ENCODE measurements around the gene PHAF1.
"Not testable (repeated sequence)": the region's sequence is repeated elsewhere in the genome, so short reads cannot be mapped to it uniquely, and the experiment has no call there.

Gene PHAF1

DNA sequence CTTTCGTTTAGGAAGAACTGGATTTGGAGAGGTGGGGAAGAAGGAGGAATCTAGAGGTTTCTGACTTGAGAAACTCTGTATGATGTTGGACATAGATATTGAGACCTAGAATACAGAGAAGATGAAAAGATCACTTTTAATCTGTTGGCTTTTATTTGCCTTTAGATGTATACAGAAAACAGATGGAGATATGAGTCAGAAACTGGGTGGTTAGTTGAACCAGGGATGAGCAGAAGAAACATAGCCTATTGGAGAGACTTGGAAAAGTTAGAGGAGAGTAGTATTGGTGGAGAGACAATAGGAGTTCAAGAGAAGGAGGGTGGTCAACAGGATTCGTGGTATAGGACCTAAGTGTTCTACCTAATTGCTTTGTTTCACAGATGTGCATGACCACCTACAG, 5.1 kb downstream of the PHAF1 start:
- TF ChIP-seq POLR2A (IDR thresholded peaks at IDR 0.05; ENCODE audit: low read length) (no peak), GATA1 (IDR thresholded peaks at IDR 0.05; ENCODE audit: low read depth, low read length) (no peak)
- no peak for DNase-seq

DNA sequence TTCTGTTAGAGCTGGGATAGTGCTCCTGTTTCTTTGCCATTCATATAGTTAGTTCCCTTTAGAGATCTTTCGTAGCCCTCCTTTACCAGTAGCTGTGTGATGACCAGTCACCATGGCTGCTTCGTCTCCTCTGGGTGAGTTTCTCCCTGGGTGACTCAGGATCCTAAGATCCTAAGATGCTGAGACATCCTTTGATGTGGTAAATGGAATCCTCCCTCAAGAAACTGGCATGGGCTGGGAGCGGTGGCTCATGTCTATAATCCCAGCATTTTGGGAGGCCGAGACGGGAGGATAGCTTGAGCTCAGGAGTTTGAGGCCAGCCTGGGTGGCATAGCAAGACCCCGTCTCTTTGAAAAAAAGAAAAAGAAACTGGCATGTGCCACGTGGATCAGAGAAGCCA, 5.9 kb downstream of the PHAF1 start:
- TF ChIP-seq POLR2A (IDR thresholded peaks at IDR 0.05; ENCODE audit: low read length) (no peak), GATA1 (IDR thresholded peaks at IDR 0.05; ENCODE audit: low read depth, low read length) (no peak)
- no peak for DNase-seq

DNA sequence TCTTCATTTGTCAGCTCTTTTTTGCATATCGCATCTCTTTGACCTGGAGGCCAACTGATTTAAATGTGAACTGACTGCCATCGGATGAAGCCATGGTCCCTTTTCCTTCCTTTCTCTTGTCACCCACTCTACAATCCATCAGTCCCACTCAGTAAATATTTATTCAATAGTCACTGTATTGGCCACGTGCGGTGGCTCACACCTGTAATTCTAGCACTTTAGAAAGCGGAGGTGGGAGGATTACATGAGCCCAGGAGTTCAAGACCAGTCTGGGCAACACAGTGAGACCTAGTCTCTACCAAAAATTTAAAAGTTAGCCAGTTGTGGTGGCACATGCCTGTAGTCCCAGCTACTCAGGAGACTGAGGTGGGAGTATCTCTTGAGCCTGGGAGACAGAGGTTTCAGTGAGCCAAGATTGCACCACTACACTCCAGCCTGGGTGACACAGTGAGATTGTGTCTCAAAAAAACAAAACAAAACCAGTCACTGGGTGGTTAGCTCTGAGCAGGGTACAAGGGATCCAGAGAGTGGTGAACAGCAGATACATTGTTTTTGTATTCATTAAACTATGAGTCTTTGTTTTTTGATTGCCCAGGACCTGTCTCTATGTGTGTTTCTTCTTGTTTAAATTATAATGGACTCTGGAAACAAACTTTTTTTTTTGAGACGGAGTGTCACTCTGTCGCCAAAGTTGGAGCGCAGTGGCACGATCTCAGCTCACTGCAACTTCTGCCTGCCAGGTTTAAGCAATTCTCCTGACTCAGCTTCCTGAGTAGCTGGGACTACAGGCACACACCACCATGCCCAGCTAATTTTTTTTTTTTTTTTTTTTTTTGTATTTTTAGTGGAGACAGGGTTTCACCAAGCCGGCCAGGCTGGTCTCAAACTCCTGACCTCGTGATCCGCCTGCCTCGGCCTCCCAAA, 6.9 kb downstream of the PHAF1 start:
- no peak for DNase-seq
- TF ChIP-seq POLR2A (IDR thresholded peaks at IDR 0.05; ENCODE audit: low read length): no peak
- TF ChIP-seq GATA1 (IDR thresholded peaks at IDR 0.05; ENCODE audit: low read depth, low read length): no peak

DNA sequence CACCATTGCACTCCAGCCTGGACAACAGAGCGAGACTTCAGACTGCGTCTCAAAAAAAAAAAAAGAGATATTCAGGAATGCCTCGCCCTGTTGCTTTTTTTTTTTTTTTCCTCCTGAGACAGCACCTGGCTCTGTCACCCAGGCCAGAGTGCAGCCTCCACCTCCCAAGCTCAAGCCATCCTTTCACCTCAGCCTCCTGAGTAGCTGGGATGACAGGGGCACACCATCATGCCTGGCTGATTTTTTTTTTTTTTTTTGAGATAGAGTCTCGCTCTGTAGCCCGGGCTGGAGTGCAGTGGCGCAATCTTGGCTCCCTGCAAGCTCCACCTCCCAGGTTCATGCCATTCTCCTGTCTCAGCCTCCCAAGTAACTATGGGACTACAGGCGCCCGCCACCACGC, 8.0 kb downstream of the PHAF1 start:
- TF ChIP-seq GATA1 (IDR thresholded peaks at IDR 0.05; ENCODE audit: low read depth, low read length): no peak
- no peak for TF ChIP-seq POLR2A (IDR thresholded peaks at IDR 0.05; ENCODE audit: low read length)
- no peak for DNase-seq

DNA sequence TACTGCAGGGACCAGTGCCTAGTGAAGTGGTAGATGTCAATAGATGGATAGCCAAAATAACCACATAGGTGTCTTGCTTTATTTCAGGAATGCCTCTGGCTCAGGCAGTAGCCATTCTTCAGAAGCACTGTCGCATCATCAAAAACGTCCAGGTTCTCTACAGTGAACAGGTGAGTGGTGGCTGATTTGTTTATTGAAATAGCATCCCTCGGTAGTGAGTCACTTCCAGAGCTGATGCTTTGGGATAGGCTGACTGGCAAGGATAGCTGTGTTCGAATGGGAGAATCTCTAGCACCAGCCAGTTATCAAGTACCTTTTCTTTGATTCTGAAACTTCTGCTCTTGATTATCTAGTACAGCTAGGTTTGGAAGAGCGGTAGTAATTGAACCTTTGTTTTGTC, 10.3 kb downstream of the PHAF1 start:
- no peak for TF ChIP-seq GATA1 (IDR thresholded peaks at IDR 0.05; ENCODE audit: low read depth, low read length)

DNA sequence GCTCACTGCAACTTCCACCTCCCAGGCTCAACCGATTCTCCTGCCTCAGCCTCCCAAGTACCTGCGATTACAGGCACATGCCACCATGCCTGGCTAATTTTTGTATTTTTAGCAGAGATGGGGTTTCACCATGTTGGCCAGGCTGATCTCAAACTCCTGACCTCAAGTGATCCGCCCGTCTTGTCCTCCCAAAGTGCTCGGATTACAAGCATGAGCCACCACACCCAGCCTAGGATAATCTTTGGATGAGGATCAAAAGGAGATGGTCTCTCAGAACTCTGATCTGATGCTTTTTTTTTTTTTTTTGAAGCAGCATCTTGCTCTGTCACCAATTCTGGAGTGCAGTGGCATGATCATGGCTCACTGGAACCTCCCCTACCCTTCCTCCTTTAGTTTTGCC, 13.1 kb downstream of the PHAF1 start:
- DNase-seq: not testable (repeated sequence)

More for the DNA sequence above, 10.3 kb downstream of the PHAF1 start:
- DNase-seq: no peak

DNA sequence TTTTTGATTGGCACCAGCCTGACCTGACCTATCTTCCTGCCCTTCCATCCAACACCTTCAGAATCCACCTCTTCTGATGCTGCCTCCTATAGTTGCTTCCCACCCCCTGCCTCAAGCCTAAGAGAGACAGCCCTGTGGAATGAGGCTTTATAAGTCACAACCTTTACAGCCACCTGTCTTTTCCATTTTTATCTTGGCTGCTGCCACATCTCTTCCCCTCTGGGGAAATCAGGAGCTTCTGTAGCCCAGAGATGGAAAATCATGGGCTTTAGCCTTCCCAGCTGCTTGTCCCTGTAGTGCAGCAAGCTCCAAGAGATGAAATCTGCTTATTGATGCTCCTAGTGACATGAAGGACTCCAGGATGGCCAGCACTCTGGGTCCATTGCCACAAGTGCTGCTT, 18.7 kb downstream of the PHAF1 start:
- no peak for DNase-seq
- no peak for TF ChIP-seq POLR2A (IDR thresholded peaks at IDR 0.05; ENCODE audit: low read length)
- no peak for TF ChIP-seq GATA1 (IDR thresholded peaks at IDR 0.05; ENCODE audit: low read depth, low read length)

DNA sequence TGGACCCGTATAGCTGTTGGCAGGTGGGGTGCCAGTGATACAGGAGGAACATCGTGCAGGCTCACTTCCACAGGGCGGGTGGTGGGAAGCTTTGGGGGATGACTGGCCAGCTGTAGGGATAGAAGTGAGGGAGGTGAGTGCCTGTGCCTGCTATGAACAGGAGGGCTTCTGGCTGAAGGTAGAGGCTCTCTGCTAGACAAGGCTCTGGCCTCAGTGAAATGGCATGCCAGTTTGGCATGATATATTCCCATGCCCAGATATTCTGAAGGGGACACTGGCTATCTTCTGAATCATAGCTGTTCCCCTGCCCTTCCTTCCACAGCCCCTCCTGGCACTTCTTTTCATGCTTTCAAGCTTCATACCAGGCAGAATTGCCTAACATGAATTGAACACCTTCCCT, 19.1 kb downstream of the PHAF1 start:
- DNase-seq: no peak
- TF ChIP-seq GATA1 (IDR thresholded peaks at IDR 0.05; ENCODE audit: low read depth, low read length) (no peak), POLR2A (IDR thresholded peaks at IDR 0.05; ENCODE audit: low read length) (no peak)

DNA sequence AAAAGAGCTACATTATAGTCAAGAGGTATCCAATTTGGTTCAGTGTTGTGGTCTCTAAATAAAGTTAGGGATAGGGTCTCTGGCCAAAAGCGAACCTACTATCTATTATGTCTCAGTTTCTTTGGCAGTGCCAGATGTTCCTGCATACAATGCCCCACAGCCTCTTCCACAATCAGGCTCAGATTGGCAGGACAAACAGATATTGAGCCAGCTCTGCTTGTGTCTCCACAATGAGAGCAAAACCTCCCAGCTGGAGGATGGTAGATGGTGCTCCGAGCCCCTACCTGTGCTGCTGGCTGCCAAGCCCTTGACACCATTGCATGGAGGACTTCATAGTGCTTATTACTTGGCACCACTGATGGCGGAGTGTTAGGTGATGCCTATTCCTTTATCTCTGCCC, 19.7 kb downstream of the PHAF1 start:
- no peak for DNase-seq
- TF ChIP-seq GATA1 (IDR thresholded peaks at IDR 0.05; ENCODE audit: low read depth, low read length) (no peak), POLR2A (IDR thresholded peaks at IDR 0.05; ENCODE audit: low read length) (no peak)

DNA sequence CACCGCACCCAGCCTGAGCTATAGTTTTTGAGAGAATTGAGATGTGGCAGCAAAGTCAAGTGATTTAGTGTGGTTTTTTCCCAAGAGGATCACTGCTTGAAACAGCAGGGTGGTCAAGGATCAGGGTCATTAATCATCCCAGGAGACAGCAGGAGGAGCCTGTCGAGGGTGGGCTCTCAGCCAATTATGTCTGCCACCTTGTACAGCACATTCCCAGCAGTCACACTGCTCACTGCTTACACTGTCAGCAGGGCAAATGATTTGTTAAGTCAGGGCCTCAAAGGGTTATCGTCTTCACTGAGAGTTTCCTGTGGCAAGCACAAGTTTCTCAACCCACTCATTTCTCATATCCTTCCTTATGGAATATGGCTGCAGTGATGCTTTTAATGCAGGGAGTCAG, 27.9 kb downstream of the PHAF1 start:
- DNase-seq: no peak
- no peak for TF ChIP-seq POLR2A (IDR thresholded peaks at IDR 0.05; ENCODE audit: low read length)
- TF ChIP-seq GATA1 (IDR thresholded peaks at IDR 0.05; ENCODE audit: low read depth, low read length): no peak

DNA sequence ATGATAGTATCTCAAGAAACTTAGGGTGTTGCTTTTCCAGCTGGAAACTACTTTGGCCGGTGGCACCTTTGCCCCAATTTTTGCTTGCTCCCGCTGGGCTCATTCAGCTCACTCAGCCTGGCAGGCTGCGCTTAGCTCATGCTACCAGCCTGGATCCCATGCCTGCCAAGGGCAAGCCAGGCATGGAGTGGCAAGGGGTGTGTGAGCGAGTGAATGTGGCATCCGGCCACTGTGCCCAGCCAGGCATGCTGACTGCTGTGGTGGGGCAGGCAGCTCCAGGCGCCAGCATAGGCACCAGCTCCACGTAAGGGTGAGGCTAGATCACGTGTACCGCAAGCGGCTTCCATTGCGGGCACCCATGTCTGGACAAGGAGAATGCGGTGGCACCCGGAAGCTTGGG, 31.6 kb downstream of the PHAF1 start:
- TF ChIP-seq POLR2A (IDR thresholded peaks at IDR 0.05; ENCODE audit: low read length) (no peak), GATA1 (IDR thresholded peaks at IDR 0.05; ENCODE audit: low read depth, low read length) (no peak)
- no peak for DNase-seq

DNA sequence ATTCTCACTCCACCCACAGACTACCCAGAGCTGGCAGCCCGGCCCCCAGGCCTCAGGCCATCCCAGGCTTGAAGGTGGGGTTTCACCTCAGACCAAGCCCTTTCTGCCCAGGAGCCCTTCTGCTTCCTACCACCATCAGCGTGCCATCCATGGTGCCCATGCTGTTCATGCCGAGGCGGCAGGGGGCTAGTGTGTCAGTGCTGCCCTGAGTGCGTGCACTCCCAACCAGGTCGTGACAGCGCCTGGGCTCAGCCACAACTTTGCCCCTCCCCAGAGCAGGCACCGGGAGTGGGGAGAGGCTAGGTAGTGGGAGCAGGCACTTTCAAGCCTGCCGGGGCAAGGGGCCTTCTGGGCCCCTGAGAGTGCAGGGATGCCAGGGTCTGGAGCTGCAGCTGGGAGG, 32.6 kb downstream of the PHAF1 start:
- TF ChIP-seq GATA1 (IDR thresholded peaks at IDR 0.05; ENCODE audit: low read depth, low read length): no peak
- no peak for TF ChIP-seq POLR2A (IDR thresholded peaks at IDR 0.05; ENCODE audit: low read length)
- DNase-seq: no peak

DNA sequence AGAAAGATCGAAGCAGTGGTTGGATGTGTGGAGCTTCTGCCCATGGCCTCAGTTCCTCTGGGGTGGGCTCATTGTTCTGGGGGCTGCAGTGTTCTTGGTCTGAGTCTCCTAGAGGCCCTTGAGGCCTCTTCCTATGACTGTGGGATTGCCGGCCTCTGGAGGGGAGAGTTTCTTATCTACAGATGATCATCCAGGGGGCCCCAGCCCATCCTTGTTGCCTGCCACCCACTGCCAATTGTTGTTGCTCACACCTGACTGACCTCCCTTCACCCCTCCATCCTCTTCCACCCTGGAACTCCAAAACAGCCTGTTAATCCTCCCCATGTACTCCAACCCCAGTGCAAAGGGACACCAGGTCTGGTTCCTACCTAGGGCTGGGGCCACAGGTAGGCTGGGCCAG, 35.2 kb downstream of the PHAF1 start:
- TF ChIP-seq POLR2A (IDR thresholded peaks at IDR 0.05; ENCODE audit: low read length) (no peak), GATA1 (IDR thresholded peaks at IDR 0.05; ENCODE audit: low read depth, low read length) (no peak)
- DNase-seq: no peak

DNA sequence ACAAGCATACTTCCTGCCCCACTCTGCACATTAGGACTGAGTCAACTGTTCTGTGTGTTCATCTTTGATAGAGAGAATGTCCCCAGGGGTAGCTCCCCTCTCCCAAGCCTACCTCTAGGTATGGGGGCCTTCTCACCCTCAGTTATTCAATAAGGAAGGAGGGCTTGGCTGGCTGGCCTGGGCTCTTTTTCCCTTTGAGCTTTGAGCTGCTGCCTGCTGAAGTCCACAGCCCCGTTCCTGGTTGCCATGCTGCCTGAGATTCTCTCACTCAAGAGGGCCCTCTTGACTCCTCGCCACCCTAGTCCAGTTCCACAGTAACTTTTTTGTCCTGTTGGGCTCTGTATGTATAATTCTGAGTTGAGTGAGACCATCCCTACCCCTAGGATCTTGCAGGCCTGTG, 36.0 kb downstream of the PHAF1 start:
- no peak for TF ChIP-seq GATA1 (IDR thresholded peaks at IDR 0.05; ENCODE audit: low read depth, low read length)
- no peak for TF ChIP-seq POLR2A (IDR thresholded peaks at IDR 0.05; ENCODE audit: low read length)

DNA sequence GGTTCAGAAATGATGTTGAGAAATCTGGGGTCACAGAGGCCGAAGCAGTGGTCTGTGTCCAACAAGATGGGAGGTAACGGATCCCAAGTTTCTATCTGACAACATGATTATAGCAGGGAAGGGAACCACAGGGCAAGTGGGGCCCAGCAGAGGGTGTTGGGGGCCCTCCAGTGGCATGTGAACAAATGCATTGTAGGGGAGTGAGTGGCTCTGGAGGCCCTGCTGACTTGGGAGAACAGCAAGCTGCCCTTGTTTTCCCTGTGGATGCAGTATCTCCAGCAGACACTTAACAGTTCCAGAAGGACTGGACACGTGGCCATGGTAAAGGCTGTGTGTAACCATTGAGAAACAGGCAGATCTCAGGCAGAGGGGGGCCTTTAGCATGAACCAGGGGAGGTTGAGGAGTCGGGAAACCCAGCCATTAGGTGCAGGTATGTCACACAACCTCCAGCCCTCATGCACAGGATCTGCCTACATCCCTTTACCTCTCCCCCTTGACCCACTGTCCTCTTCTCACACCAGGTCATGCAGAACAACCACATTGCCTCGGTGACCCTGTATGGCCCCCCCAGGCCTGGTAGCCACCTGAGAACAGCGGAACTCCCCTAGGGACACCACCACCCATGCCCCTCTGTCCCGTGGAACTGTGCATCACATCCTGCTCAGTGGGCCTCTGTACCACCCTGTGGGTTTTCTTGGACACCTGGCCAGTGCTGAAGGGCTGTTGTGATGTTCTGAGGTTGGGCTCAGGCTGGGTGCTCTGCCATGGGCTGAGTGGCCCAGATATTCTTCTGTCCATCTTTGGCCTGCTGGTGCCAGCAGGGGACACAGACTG, 37.0 kb downstream of the PHAF1 start:
- TF ChIP-seq POLR2A (IDR thresholded peaks at IDR 0.05; ENCODE audit: low read length) (no peak), GATA1 (IDR thresholded peaks at IDR 0.05; ENCODE audit: low read depth, low read length) (no peak)
- no peak for DNase-seq

More for the DNA sequence above, 36.0 kb downstream of the PHAF1 start:
- no peak for DNase-seq
